Mesothelial cell of epicardium (in vitro differentiated cells): ENCODE data around the gene MARCHF6. TPM values are rescaled to one million over a fixed set of nuclear protein-coding genes. Genes with fewer than 3 reads are reported as not detected.
"Not testable (repeated sequence)": the region's sequence is repeated elsewhere in the genome, so short reads cannot be mapped to it uniquely, and the experiment has no call there.

Experiments
- DNase-seq, 2 experiments: peaks; one replicate each; pipeline ENCODE4 v3.0.0; 2021; ENCODE audit warnings: low spot score in 2 of 2; ENCODE audit not compliant: unreplicated experiment in 2 of 2
- H3K27ac Mint-ChIP-seq: 2 replicates; pipeline ENCODE4 v1.8.0; 2021; ENCODE audit warnings: mixed read lengths
- H3K27me3 Mint-ChIP-seq: 2 replicates; pipeline ENCODE4 v1.8.0; 2021; ENCODE audit warnings: low read depth, mixed read lengths
- H3K36me3 Mint-ChIP-seq: 2 replicates; pipeline ENCODE4 v1.8.0; 2021; ENCODE audit warnings: mixed read lengths
- H3K4me1 Mint-ChIP-seq: 2 replicates; pipeline ENCODE4 v1.8.0; 2021; ENCODE audit warnings: mixed read lengths
- H3K4me3 Mint-ChIP-seq: 2 replicates; pipeline ENCODE4 v1.8.0; 2021; ENCODE audit warnings: mild to moderate bottlenecking, moderate library complexity, mixed read lengths
- H3K9me3 Mint-ChIP-seq: 2 replicates; pipeline ENCODE4 v1.8.0; 2021; ENCODE audit warnings: mixed read lengths
- CTCF ChIP-seq: fragments of 200-600 bp; sonication (generic); IDR thresholded peaks from one replicate; pipeline ENCODE4 v1.5.0; 2021; ENCODE audit warnings: antibody characterized with exemption; ENCODE audit not compliant: unreplicated experiment
- total RNA-seq: library from RNA; stranded (reverse); gene quantifications from 3 replicates; pipeline ENCODE4 v1.2.1, GENCODE V29; 2021

MARCHF6 gene
- total RNA-seq, 1 donor from 2014 or later: 273 TPM

- no peak for TF ChIP-seq CTCF
Observed at GRCh38 chr5:10374046-10375022, 20.8 kb downstream of the MARCHF6 start.

GRCh38 chr5:10375146-10375545 is 21.7 kb downstream of the MARCHF6 start:
- not testable (repeated sequence) for H3K9me3 Mint-ChIP-seq, DNase-seq, H3K4me3 Mint-ChIP-seq, H3K27me3 Mint-ChIP-seq, H3K27ac Mint-ChIP-seq
- H3K4me1 Mint-ChIP-seq: peaks cover 30% of the 10 kb centered on the region
- H3K36me3 Mint-ChIP-seq: peaks cover 19% of the 10 kb centered on the region

More at GRCh38 chr5:10374046-10375022, 20.8 kb downstream of the MARCHF6 start:
- DNase-seq: no peak
- Mint-ChIP-seq H3K4me3 (no peak overlapping the region), H3K27ac (peak overlapping the region; percentile 83), H3K36me3 (peaks cover 16% of the 10 kb centered on the region), H3K9me3 (no peaks in the 10 kb centered on the region), H3K27me3 (no peaks in the 10 kb centered on the region), H3K4me1 (peaks cover 30% of the 10 kb centered on the region)

- Mint-ChIP-seq H3K9me3 (no peaks in the 10 kb centered on the region), H3K36me3 (peaks cover 25% of the 10 kb centered on the region), H3K4me1 (peaks cover 25% of the 10 kb centered on the region), H3K27me3 (no peaks in the 10 kb centered on the region), H3K4me3 (no peak overlapping the region), H3K27ac (no peak overlapping the region)
- DNase-seq: no peak
- no peak for TF ChIP-seq CTCF
Observed at GRCh38 chr5:10376544-10376943, 23.0 kb downstream of the MARCHF6 start.

- H3K4me3 Mint-ChIP-seq: no peak overlapping the region
- peaks cover 29% of the 10 kb centered on the region for H3K36me3 Mint-ChIP-seq
- DNase-seq: no peak
- no peak for TF ChIP-seq CTCF
- H3K27me3 Mint-ChIP-seq: no peaks in the 10 kb centered on the region
- no peaks in the 10 kb centered on the region for H3K9me3 Mint-ChIP-seq
- H3K27ac Mint-ChIP-seq: peak overlapping the region; percentile 59
- peaks cover 24% of the 10 kb centered on the region for H3K4me1 Mint-ChIP-seq
Observed at GRCh38 chr5:10377081-10377480, 23.6 kb downstream of the MARCHF6 start.

GRCh38 chr5:10381803-10382202 is 28.3 kb downstream of the MARCHF6 start:
- DNase-seq: no peak
- H3K4me3 Mint-ChIP-seq: no peak overlapping the region
- no peak overlapping the region for H3K27ac Mint-ChIP-seq
- H3K36me3 Mint-ChIP-seq: peaks cover 40% of the 10 kb centered on the region
- peaks cover 9% of the 10 kb centered on the region for H3K9me3 Mint-ChIP-seq
- no peak for TF ChIP-seq CTCF
- H3K27me3 Mint-ChIP-seq: no peaks in the 10 kb centered on the region
- peaks cover 2% of the 10 kb centered on the region for H3K4me1 Mint-ChIP-seq

GRCh38 chr5:10384483-10384882 is 31.0 kb downstream of the MARCHF6 start:
- Mint-ChIP-seq H3K36me3 (peaks cover 38% of the 10 kb centered on the region), H3K27ac (no peak overlapping the region), H3K27me3 (no peaks in the 10 kb centered on the region), H3K9me3 (peaks cover 9% of the 10 kb centered on the region), H3K4me3 (no peak overlapping the region), H3K4me1 (no peaks in the 10 kb centered on the region)
- no peak for TF ChIP-seq CTCF
- no peak for DNase-seq
